GM19193 (cell line): ENCODE data around the gene CCDC86.

Experiments used
- POLR2A ChIP-seq: IDR thresholded peaks from 4 replicates; pipeline ENCODE4 v1.6.1; 2011; ENCODE audit not compliant: insufficient read depth, insufficient read length; ENCODE audit errors: extremely low read depth

Gene CCDC86

DNA sequence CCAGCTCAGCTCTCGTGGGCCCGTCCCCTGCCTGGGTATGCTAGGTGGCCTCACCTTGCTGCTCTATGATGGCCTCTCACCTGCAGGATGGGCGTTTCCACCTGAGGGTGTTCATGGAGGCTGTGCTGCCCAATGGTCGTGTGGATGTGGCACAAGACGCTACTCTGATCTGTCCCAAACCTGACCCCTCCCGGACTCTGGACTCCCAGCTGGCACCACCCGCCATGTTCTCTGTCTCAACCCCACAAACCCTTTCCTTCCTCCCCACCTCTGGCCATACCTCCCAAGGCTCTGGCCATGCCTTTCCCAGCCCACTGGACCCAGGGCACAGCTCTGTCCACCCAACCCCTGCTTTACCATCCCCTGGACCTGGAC lies 27.5 kb downstream of the CCDC86 start:
- TF ChIP-seq POLR2A: no peak

DNA sequence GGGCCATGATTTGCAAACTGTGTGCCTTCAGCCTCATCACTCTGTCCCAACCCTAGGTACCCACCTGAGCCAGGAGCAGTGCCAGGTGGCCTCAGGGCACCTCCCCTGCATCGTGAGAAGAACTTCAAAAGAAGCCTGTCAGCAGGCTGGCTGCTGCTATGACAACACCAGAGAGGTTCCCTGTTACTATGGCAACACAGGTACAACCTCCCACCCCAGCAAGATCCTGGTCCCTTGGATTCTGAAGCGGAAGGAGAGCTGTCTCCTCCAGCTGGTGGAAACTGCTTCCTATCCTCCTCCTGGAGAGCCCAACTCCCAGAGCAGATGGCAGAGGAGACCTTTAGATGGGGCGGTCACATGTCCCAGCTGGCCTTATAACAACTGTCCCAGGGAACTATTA lies 28.4 kb downstream of the CCDC86 start:
- no peak for TF ChIP-seq POLR2A

DNA sequence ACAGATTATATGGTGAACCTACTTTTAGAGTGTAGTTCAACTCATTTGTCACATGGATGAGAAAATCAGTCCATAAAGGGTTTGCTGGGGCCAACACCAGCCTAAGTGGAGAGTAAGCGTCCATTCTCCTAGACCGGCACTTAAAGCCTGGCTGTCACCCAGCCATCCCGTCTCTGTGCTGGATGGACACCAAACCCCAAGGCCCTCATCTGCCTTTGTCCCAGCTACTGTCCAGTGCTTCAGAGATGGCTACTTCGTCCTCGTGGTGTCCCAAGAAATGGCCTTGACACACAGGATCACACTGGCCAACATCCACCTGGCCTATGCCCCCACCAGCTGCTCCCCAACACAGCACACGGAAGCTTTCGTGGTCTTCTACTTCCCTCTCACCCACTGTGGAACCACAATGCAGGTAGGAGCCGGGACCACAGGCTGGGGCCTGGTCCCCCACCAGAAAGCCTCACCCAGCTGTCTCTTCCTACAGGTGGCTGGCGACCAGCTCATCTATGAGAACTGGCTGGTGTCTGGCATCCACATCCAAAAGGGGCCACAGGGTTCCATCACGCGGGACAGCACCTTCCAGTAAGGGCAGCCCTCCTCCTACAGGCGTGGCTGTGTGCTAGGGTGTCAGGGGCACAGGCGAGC lies 28.9 kb downstream of the CCDC86 start:
- TF ChIP-seq POLR2A: no peak

DNA sequence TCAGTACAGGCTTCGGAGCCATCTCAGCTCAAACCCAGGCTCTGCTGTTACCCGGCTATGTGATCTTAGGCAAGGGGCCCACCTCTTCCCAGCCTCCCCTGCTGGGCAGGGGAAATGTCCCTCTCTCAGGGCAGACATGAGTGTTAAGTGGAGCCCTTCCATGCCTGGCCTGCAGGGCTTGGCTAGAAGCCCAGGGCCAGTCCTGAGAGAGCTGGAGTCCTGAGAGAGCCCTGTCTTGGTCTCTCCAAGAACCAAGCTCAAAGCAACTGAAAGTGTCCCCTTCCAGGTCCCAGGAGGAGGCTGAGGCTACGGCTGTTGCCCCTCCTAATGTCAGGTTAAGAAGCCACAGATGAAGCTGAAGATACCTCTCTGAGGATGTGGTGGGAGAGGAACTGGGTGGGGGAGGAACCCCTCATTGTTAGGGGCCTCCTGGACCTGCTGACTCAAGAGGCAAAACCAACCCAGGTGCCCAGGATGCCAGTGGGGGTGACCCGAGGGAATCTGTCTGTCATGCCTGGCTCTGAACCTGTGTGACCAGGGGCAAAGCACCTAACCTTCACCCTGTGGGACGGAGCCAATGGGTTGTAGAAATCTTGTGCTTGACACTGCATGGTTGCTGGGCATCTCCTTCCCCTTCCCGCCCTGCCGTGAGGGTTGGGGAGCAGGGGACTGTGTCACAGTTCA lies 29.6 kb downstream of the CCDC86 start:
- no peak for TF ChIP-seq POLR2A

DNA sequence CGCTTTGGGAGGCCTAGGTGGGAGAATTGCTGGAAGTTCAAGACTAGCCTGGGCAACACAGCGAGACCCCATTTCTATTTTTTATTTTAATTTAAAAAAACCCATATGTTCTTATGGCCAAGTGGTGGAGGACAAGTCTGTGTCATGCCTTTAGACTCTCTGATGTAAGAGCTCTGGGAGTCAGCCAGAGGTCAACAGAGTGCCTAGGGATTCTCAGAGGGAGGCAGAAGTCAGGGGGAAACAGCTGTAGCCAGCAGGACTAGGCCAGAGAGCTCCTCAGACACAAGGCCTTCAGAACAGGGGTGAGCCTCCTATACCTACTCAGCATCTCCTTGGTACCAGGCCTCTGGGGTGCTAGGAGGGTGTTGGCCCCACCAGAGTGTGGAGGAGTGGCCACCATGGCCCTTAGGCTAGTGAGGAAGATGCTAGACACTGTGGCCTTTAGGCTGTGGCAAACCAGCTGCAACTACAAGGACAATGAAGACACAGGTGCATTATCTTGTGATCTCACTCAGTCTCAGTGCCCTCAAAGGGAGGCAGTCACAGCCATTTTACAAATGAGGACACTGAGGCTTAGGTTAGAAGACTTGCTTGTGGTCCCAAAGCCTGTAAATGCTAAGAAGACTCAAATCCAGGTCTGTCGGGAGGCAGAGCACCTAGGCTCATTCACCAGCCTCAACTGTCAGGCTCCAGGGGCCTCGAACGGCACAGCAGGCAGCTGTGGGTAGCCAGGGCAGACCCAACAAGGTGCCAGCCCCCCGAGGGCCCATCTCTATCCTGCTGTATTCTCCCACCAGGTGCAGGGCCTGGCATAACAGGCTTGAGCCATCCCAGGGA lies 30.4 kb downstream of the CCDC86 start:
- TF ChIP-seq POLR2A: no peak

DNA sequence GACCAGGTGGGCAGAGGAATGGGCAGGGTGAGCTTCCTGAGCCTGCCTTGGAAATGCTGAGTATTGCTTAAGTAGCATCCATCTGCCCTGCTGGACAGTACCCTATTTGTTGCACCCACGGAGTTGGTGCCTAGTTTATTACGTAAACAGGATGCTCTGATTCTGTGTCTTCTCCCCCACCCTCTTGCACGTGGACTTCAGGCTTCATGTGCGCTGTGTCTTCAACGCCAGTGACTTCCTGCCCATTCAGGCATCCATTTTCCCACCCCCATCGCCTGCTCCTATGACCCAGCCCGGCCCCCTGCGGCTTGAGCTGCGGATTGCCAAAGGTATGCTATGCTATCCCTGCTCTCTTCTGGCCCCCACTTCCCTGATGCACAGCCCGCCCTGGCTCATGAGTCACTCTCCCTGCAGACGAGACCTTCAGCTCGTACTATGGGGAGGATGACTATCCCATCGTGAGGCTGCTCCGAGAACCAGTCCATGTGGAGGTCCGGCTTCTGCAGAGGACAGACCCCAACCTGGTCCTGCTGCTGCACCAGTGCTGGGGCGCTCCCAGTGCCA lies 31.1 kb downstream of the CCDC86 start:
- TF ChIP-seq POLR2A: no peak

DNA sequence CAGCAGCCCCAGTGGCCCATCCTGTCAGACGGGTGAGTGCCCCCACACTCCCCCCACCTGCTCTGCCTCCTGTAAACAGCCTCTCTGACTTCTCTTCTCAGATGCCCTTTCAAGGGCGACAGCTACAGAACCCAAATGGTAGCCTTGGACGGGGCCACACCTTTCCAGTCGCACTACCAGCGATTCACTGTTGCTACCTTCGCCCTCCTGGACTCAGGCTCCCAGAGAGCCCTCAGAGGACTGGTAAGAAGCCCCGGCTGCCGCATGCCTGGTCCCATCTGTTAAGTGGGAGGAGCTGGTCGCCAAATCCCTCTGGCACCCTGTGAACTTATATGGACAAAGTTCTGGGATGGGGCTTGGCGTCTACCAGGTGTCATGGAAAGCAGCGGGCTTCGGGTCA lies 31.6 kb downstream of the CCDC86 start:
- TF ChIP-seq POLR2A: no peak

DNA sequence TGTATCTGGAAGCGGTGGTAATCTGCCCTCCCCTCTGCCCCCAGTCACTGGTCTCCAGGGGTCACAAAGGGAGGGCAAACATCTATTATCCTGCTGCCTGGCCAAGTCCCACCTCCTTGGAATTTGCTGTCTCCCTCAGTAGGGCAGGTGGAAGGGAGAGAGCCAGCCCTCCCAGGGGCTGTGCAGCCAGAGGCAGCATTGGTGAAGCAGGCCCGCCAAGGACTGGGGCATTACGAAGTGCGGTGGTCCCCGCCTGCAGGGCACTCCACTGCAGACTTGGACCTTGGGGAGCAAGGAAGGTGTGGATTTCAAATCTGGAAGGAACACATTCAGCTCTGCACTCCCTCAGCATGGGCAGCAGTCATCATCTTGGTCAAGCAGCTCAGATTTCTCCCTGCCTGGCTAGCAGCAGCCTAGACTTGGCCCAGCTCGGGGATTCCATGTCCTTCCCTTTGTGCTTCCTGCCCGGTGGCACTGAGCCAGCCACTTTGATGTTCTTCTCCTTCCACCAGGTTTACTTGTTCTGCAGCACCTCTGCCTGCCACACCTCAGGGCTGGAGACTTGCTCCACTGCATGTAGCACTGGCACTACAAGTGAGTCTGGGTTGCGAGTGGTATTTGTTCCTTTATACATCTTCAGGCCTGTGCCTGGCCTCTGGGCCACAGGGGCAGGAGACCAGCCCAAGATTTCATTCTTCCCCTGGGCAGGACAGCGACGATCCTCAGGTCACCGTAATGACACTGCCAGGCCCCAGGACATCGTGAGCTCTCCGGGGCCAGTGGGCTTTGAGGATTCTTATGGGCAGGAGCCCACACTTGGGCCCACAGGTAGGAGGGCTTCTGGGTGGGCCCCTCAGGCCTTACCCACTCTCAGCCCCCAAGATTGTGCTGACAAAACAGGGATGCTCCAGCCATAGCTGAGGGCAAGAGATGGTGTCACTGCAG lies 32.8 kb downstream of the CCDC86 start:
- no peak for TF ChIP-seq POLR2A

DNA sequence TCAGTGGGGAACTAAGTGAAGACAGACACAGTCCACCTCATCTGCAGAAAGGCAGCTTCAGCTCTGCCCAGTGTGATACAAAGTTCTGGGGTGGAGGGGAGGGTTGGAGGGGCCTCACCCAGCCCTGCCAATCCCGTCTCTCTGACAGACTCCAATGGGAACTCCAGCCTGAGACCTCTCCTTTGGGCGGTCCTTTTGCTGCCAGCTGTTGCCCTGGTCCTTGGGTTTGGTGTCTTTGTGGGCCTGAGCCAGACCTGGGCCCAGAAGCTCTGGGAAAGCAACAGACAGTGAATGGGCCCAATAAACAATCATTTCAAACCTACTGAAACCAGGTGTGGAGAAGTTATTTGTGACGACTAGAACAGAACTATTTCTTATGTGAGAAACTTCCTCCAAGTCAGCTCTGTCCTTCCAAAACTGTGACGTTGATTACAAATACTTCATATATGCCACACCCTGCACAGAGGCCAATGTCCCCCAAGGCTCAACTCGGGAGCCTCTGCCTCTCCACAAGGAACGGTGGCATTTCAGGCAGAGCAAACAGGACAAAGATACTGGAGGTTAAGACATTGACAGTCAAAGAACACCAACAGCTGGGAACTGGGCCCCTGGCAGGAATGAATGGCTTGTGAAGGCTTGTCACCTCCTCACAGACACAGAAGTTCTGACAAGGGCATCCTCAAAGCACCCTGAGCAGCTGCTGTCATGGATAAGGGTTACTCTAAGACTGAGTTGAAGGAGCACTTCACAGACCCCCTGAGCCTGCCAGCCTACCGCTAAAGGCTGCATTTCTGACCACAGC lies 33.7 kb downstream of the CCDC86 start:
- no peak for TF ChIP-seq POLR2A

DNA sequence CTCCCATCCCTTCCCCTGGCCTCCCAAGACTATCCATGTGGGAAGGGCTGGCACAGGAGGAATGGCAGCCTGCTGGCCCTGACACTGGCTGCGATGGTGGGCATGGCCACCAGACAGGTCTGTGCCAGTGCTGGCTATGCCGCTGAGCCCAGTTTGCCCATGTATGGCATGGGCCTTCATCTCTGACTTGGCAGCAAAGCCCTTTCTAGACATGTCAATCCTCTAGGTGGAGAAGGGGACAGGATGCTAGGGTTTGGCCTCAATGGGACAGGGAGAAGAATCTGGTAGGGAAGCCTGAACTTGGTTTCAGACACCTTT lies 34.2 kb downstream of the CCDC86 start:
- TF ChIP-seq POLR2A: no peak

DNA sequence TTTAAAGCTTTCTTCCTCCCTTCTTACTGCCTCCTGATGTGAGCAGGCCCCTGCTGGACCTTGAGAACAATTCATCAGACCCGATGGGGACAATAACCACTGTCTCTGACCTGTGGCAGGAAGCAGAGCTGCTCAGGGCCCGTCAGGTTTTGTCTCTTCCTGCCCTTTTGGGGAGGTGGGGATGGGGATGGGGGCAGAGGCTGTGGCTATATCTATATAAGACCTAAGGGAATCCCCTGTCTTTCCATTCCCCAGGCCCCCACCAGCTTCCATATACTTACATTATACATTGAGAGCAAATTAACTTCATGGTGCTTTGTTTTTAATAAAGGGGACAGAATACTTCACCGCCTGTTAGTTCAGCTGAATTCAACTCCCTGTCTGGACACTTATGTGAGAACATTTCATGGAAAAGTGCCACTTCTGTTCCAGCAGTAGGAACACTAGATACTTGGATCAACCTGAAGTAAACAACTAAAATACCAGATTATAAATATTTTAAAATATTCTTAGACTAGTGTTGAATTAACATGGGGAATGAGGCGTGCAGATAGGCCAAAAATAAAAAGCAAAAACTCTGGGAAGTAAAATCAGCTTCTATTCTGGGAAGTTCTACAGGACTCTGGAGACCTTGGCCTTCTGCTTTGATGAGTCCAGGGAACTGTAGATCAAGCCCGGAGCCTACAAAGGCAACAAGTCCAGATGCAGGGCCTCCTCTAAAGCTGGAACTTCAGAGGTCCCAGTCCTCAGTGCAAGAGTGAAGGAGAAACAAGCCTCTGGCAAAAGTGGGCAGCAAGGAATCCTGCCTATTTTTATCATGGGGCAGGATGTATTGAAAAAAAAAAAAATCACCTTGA lies 36.6 kb downstream of the CCDC86 start:
- TF ChIP-seq POLR2A: no peak

DNA sequence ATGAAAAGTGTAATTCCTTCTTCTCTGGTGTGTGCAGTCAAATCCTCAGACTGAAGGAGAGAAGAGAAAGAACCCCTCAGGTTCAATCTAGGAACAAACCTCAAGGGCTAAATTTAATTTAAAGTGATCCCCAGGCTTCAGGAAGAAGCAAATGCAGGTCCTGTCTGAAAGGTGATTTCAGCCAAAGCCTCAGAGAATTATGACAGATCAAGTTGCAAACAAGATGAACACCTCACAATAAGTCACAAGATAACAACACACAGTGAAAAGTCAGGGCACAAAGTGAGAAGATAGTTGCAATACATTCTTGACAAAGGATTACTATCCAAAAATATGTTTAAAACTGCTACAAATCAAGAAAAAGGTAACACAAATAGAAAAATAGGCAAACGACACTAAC lies 37.2 kb downstream of the CCDC86 start:
- no peak for TF ChIP-seq POLR2A

DNA sequence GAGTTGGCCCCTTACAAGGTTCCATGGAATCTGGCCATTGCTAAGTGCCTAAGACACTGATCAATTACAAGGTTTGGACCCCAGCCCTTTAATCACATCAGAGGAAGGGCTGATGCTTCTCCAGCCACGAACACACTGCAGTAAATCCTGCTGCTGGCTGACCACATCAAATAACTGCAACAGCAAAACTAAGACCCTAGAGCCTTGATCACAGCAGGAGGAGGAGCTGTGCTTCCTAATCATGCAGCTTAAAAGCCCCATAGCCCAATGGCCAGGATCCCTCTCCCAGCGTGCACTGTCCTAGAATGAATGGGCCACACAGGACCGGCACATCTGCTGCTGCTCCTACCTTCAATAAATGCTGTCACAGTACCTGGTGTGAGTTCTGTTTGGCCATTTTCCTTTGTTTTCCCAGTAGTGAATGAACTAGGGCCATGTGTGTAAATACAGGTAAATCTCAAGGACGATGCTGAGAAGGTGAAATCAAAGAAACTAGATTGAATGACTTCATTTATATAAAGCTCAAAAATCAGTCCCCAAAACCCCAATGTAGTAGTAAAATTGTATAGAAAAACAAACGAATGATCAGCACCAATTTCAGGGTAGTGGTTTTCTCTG lies 38.2 kb downstream of the CCDC86 start:
- TF ChIP-seq POLR2A: no peak

DNA sequence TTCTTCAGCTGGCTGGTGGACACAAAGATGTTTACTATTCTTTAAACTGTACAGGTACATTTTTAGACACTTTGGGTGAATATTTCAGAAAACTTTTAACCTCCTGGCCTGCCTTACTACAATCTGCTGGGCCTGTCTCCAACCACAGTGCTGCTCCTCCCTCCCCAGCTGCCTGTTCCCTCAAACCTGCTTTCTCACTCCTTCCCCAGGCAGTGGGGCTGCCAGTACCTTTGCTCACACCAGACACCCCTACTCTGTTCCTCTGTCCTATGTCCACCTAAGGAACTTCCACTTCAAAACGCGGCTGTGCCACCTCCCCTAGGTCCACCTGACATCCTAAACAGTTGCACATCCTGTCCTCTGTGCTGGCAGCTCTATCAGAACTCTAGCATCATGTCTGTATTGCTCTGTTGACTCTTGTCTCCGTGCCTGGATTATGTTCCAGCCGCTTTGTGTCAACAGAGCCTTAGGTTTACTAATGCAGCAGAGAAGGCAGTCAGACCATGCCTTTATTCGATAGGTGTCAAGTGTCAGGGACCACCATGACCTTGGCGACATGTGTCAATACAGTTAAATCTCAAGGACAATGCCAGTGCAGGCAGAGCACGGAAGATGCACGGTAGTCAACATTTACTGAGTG lies 38.9 kb downstream of the CCDC86 start:
- no peak for TF ChIP-seq POLR2A
